ENCODE results near the gene HOXC13. TPM values are rescaled to one million over a fixed set of nuclear protein-coding genes. Genes with fewer than 3 reads are reported as not detected.

Gene HOXC13
- total RNA-seq, 2 donors from 2014 or later: 0.23 to 1.1 TPM

- intact Hi-C loops (cut with DNase I): no loop called here
- DNase-seq (ENCODE audit: low spot score): no peak
Measured at GRCh38 chr12:53937596-53938325, 870 bp upstream of the HOXC13 start.

GRCh38 chr12:53939141-53940108 is 794 bp downstream of the HOXC13 start:
- DNase-seq (ENCODE audit: low spot score): no peak
- intact Hi-C loops (cut with DNase I): no loop called here

- DNase-seq (ENCODE audit: low spot score): no peak
- intact Hi-C loops (cut with DNase I): no loop called here
Measured at GRCh38 chr12:53940443-53941014, 1.9 kb downstream of the HOXC13 start.

GRCh38 chr12:53941187-53941586 is 2.6 kb downstream of the HOXC13 start:
- intact Hi-C loops (cut with DNase I): no loop called here

DNA sequence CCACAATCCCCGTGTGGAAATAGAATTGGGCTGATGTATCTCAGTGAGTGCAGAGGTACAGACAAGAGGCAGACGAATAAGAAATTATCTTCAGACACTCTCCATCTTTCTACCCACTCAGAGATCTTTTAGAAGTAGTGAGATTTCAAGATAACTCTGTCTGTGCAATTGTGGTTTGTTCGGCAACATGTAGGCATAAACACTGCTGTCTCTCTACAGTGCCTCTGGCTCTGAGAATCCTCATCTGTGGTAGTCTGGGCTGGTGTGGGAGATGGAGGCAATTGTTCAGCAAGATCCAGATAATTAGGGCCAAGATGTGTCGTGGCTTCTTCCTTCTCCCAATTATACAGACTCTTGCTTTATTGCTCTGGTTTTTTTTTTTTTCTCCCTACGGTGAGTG is 3.1 kb downstream of the HOXC13 start:
- DNase-seq (ENCODE audit: low spot score): no peak
- intact Hi-C loops (cut with DNase I): no loop called here

More at GRCh38 chr12:53941187-53941586, 2.6 kb downstream of the HOXC13 start:
- no peak for DNase-seq (ENCODE audit: low spot score)

DNA sequence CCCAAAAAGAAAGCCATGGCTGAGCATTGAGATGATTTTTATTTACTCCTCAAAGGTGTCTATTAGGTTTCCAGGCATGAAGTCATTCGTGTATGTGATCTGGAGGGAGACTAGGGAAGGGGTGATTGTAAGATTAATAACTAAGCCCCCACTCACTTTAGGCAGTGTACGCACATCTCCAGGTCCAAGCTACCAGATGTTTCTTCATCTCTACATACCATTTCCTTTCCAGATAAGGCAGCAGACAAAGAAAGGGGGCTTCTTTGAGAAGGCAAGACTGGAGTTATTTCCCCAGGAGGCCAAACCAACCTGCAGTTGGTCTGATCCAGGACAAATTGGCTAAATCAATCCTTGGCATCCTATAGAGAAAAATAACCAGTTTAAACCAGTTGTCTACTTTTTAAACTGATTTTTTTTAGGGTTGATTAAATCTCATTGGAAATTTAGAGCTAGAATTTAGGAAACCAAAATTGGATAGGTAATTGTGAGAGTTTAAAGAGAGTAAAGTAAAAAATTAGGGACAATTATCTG is 3.9 kb downstream of the HOXC13 start:
- no peak for DNase-seq (ENCODE audit: low spot score)
- intact Hi-C loops (cut with DNase I): no loop called here

GRCh38 chr12:53944209-53944608 is 5.6 kb downstream of the HOXC13 start:
- no peak for DNase-seq (ENCODE audit: low spot score)
- intact Hi-C loops (cut with DNase I): no loop called here

GRCh38 chr12:53944907-53945847 is 6.5 kb downstream of the HOXC13 start:
- DNase-seq (ENCODE audit: low spot score): no peak
- intact Hi-C loops (cut with DNase I): no loop called here

GRCh38 chr12:53947743-53948142 is 9.1 kb downstream of the HOXC13 start:
- no peak for DNase-seq (ENCODE audit: low spot score)
- intact Hi-C loops (cut with DNase I): no loop called here

- intact Hi-C loops (cut with DNase I): no loop called here
- DNase-seq (ENCODE audit: low spot score): no peak
Measured at GRCh38 chr12:53948650-53949593, 10.3 kb downstream of the HOXC13 start.

DNA sequence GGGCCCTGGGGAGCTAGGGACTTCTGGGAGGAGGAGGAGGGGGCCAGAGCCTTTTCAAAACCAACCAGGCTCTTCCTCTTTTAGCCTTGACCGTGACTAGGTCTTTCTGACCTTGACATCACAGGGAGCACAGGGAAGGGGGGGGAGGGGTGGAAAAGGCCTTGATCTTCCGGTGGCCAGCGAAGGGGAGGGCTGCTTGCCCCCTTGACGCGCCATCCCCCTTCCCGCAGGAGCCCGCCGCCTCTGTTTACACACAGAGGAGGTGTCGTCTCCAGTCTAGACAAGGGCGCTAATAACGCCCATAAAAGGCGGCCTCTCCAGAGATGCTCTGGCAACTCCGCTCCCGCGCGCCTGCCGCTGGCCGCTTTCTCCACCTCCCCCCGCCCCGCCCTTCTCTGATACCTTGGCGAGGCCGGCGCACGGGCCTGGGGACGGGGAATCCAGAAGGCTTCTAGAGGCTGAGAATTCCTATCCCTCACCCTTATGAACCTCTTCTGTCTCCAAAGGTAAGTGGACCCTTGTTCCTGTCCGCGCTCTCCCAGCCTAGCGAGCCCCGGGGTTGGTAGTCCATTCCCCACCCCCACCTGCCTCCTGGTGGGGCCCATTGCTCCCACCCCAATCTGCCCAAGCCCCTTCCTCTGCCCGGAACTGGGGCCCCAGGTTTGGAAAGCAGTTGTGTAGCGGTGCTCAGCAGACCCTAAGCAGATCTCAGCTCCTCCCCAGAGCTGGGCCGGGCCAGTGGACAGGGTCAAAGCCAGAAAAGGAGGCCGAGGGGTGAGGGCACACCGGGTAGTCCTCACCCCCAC is 11.2 kb downstream of the HOXC13 start:
- intact Hi-C loops (cut with DNase I): no loop called here
- no peak for DNase-seq (ENCODE audit: low spot score)

- DNase-seq (ENCODE audit: low spot score): no peak
- intact Hi-C loops (cut with DNase I): no loop called here
Measured at GRCh38 chr12:53950437-53950773, 11.8 kb downstream of the HOXC13 start.

GRCh38 chr12:53950789-53951576 is 12.4 kb downstream of the HOXC13 start:
- intact Hi-C loops (cut with DNase I): no loop called here
- DNase-seq (ENCODE audit: low spot score): no peak

- no peak for DNase-seq (ENCODE audit: low spot score)
- intact Hi-C loops (cut with DNase I): no loop called here
Measured at GRCh38 chr12:53951577-53952334, 13.1 kb downstream of the HOXC13 start.

GRCh38 chr12:53952335-53952694 is 13.7 kb downstream of the HOXC13 start:
- intact Hi-C loops (cut with DNase I): no loop called here
- no peak for DNase-seq (ENCODE audit: low spot score)

Measured in posterior vena cava (tissue), 2 donors.